ENCODE results near the gene SLC25A22.

Gene SLC25A22

DNA sequence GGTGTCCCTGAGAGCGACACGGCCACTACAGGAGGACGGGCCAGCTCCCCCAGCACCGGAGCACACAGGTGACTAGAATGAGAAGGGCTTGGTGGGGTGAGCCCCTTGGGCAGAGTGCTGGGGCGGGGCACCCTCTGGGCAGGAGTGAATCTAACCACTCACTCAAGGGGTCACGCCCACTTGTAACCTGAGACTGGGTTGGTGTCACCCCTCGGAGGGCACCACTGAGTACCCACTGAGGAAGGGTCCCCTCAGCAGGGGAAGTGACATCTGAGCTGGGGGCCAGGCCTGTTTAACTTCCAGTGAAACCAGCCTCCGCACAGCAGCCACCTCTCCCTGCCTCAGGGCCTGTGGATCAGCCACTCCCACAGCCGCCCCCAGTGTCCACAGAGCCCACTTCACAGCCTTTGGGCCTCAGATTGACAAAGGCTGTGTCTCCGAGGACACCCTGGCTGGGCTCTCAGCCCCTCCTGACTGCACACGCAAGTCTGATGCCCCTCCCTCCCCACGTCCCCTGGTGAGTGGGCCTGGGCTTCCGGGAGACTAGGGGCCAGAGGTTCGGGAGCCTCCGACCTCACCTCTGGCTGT, 26.4 kb downstream of the SLC25A22 start:
- no peak for DNase-seq (ENCODE audit: low read depth)

DNA sequence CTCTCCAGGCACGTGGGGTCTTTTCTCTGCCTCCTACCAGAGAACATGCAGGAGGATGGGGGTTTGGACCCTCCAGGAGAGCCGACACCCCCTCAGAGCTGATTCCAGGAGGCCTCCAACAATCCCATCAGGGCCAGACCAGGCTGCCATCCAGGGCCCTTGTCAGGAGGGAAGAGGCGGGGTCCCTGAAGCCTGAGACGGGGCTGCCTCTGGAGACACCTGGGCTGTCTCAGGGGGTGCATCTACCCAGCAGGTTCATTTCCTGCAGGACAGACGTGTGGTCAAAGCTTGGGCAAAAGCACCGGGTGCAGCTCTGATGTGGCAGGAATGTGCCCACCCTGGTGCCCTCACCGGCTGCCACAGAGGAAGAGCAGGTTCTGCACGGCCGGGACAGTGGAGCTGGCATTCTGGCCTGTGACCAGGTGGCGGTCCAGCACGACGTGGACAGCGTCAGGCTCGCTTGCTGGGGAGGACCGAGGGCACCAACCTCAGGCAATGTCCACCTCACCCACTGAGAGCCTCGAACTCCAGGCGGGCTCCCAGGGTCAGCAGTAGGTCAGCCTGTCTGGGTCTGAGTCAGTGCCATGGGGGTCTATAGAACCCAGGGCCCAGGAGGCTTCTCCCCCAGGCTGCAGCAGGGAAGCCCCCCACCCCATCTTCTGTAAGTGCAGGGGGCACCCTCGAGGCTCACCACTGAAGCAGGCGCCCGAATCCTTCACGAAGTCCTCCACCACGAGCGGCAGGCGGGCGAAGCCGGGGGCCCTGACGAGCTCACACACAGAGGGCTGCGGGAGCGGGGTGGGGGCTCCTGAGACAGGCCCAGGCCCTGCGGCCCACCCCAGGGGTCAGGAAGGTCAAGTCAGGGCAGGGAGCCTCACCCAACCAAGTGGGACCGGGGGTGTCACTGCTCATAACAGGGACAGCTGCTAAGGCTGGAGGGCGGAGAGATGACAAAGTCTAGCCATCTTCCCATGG, 27.2 kb downstream of the SLC25A22 start:
- no peak for DNase-seq (ENCODE audit: low read depth)

DNA sequence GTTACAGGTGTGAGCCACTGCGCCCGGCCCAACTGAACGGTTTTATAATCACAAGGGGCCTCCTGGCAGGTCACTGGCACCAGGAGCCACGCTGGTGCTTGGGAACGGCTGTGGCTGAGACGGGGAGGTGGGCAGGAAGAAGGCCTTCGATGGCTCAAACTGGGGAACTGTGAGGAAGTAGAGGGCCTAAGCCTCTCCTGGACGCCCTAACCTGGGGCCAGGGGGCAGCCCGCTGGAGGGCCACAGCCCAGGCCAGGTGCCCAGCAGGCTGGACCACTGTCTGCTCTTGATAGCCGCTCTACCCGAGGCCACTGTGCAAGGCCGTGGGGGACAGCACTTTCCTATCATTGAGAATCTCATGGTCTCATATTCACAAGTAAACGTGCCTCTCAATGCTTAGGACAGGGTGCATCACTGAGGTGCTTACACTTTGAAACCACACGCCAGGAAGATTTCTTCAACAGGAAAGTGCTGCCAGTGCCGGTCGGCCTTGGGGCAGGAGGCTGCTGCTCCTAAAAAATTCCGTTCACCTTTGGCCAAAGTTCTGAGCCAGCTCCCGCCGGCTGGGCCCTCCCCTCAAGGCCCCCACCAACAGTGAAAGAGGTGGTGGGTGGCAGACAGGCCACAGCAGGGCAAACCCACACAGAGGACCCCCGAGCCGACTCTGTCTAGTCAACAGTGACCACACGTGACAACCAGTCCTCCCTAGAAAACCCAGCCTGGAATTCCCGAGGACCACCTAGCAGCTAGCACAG, 28.0 kb downstream of the SLC25A22 start:
- DNase-seq (ENCODE audit: low read depth) = no peak

DNA sequence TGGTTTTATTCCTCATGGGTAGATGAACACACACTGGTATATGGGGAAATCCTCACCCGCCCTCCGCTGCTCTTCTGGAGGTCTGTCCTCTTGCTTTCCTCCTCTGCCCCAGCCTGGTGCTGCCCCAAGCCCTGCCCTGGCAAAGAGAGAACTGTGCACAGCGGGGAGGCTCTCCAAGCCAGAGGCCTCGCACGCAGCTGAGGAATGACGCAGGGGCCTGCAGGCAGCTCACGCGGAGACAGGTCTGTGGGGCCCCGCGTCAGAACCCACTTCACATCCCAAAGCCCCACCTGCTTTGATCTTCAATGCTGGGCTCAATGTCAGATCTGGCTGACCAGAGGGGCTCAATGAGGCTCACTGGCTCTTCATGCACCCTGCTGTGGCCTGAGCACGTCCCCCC, 30.8 kb downstream of the SLC25A22 start:
- no peak for DNase-seq (ENCODE audit: low read depth)

DNA sequence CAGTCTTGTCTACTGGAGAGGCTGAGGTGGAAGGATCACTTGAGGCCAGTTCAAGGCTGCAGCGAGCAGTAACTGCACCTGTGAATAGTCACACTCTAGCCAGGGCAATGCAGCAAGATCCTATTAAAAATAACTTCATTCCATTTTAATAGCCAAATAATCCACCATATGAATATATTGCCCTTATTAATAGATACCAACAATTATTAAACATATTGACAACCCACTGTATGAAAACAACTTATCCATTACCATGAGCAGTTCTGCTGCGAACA, 31.2 kb downstream of the SLC25A22 start:
- no peak for DNase-seq (ENCODE audit: low read depth)

- DNase-seq (ENCODE audit: low read depth) = no peak
Measured at GRCh38 chr11:766106-766935, 31.8 kb downstream of the SLC25A22 start.

GRCh38 chr11:765802-766091, 32.3 kb downstream of the SLC25A22 start:
- no peak for DNase-seq (ENCODE audit: low read depth)

GRCh38 chr11:765025-765801, 32.9 kb downstream of the SLC25A22 start:
- peak; percentile 22 for DNase-seq (ENCODE audit: low read depth)

DNA sequence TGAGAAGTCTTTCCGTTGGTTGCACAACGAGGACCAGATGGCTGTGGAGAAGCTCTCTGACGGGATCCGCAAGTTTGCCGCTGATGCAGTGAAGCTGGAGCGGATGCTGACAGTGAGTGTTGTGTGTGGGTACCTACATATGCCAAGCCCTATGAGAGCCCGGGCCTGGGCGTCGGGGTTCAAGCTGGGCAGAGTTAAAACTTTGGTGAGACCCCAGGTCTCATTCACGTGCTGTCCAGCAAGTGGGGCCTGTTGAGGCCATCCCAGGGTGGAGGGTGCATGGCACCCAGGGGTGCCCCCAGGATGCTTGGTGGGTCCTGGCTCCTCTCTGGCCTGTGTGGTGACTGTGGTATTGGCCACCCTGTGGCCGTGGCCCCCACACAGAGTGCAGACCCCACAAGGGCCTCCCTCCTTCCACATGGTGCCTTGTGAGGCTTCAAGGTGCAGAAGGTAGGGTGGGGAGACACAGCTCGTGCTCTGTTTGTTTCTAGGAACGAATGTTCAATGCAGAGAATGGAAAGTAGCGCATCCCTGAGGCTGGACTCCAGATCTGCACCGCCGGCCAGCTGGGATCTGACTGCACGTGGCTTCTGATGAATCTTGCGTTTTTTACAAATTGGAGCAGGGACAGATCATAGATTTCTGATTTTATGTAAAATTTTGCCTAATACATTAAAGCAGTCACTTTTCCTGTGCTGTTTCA, 33.6 kb downstream of the SLC25A22 start:
- DNase-seq (ENCODE audit: low read depth) = no peak

GRCh38 chr11:763549-764321, 34.3 kb downstream of the SLC25A22 start:
- DNase-seq (ENCODE audit: low read depth) = no peak

GRCh38 chr11:763073-763463, 35.0 kb downstream of the SLC25A22 start:
- DNase-seq (ENCODE audit: low read depth) = no peak

DNA sequence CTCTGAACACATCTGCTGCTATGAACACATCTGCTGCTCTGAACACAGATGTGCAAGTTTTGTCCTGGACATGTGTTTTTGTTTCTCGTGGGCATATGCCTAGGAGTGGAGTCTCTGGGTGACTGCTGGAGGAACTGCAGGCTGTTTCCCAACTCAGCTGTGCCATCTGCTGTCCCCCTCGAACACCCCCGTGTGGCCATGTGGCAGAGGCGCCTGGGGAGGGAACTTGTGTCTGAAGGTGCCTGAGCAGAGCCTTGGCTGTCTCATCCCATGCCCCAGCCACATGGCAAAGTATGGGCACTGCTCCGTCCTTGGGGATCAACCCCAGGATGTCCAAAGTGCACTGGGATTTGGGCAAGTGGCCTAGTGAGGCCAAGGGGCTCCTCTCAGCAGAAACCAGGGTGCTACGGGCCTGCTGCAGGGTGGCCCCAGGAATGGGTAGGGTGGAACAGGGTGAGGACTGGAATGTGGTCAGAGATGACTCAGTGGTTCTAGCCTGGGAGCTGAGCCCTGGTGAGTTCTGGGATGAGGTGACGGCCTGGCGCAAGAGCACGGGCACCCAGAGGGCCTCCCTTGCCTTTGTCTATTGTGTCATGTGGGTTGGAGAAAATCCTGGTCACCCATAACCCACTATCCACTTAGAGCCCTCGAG, 35.5 kb downstream of the SLC25A22 start:
- no peak for DNase-seq (ENCODE audit: low read depth)

- DNase-seq (ENCODE audit: low read depth) = no peak
Measured at GRCh38 chr11:761526-762108, 36.5 kb downstream of the SLC25A22 start.

DNA sequence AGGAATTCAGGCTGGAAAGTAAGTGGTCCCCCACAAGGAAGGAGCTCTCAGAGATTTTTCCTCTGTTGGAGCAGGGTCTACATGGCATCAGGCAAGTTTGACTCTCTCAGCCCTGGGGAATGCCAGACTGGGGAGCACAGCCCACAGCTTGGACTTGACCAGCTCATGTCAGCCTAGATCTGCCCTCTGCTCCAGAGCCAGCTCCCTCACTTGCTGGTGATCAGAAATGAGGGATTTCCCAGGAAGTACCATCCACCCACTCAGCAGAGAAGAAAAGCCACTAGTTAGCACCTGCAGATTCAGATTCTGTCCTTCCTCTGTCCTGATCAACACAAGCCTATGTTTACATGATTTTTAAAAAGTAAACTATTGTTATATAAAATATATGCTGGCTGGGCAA, 37.8 kb downstream of the SLC25A22 start:
- no peak for DNase-seq (ENCODE audit: low read depth)

GRCh38 chr11:749731-750130, 48.4 kb downstream of the SLC25A22 start:
- DNase-seq (ENCODE audit: low read depth) = no peak

GRCh38 chr11:748007-748359, 50.1 kb downstream of the SLC25A22 start:
- DNase-seq (ENCODE audit: low read depth) = no peak

DNA sequence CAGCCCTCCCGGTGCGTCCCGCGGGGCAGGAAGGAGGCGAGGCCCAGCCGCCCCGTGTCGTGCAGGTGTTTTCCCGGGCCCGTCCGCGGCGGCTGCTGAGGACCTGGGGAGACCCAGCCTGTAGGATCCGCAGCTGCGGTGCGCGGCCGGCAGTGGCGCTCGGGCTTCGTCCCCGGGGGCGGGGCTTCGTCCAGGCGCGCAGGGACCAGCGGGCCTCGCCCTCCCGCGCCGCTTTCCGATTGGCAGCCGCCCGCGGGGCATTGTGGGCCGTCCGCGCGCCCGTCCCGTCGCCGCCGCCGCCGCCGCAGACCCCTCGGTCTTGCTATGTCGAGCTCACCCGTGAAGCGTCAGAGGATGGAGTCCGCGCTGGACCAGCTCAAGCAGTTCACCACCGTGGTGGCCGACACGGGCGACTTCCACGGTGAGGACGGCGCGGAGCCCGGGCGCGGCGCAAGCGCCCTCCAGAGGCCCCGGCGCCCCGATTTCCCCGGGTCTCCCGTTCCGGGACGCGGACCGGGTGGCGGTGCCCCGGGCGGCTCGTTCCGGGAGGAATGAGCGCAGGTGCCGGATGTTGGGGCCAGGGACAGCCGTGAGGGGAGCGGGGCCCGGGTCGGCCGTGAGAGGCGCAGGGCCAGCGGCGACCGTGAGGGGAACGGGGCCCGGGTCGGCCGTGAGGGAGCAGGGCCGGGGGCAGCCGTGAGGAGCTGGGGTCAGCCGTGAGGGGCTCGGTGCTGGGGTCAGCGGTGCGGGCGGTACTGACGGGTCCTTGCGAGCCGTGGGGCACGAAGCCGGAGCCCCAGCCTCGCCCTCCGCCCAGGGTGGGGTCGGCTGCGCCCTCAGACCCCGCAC, 50.7 kb downstream of the SLC25A22 start, which contains the start of gene TALDO1:
TALDO1 (plus strand) TSS at position 307 of the 849 bp plus-strand sequence; CDS start at position 325, 18 bp downstream.
- peak; percentile 73 for DNase-seq (ENCODE audit: low read depth)

Data from T-helper 22 cell (primary cell).